GM12891 (cell line): ENCODE results near the gene C8G.

Experiments
- POLR2A ChIP-seq: IDR thresholded peaks from 2 replicates; pipeline ENCODE4 v1.6.1; 2011; ENCODE audit warnings: low read depth, low read length, control low read depth
- SPI1 ChIP-seq: IDR thresholded peaks from 2 replicates; pipeline ENCODE4 v1.6.1; 2011; ENCODE audit warnings: low read depth, low read length, control low read depth

- TF ChIP-seq POLR2A (no peak), SPI1 (no peak)
Observed at GRCh38 chr9:136951541-136952320, 6.7 kb downstream of the C8G start, which contains the start of gene LCN12.
